Peyer's patch (tissue), 4 donors: ENCODE results near the gene DHX16. TPM values are rescaled to one million over a fixed set of nuclear protein-coding genes. Genes with fewer than 3 reads are reported as not detected.

Source experiments
- DNase-seq, 3 donors: peaks; one replicate each; pipeline ENCODE4 v3.0.0-alpha.2; 2017 to 2019
- H3K27ac ChIP-seq, 4 donors: fragments of 200-600 bp; sonication (generic); one replicate each; pipeline ENCODE4 v1.5.1; 2016 to 2019
- H3K27me3 ChIP-seq, 2 donors: fragments of 200-600 bp; sonication (generic); one replicate each; pipeline ENCODE4 v1.5.1; 2019
- H3K36me3 ChIP-seq, 3 donors: fragments of 200-600 bp; sonication (generic); one replicate each; pipeline ENCODE4 v1.5.1; 2016 to 2019
- H3K4me1 ChIP-seq, 4 donors: fragments of 200-600 bp; sonication (generic); one replicate each; pipeline ENCODE4 v1.5.1; 2016 to 2019
- H3K4me3 ChIP-seq, 4 donors: fragments of 200-600 bp; sonication (generic); 1 replicate in 3 of 4; 2 replicates in 1 of 4; pipeline ENCODE4 v1.5.1; 2016 to 2019; ENCODE audit warnings: mild to moderate bottlenecking in 1 of 4
- H3K9me3 ChIP-seq, 4 donors: fragments of 200-600 bp; sonication (generic); one replicate each; pipeline ENCODE4 v1.5.1; 2016 to 2019; ENCODE audit warnings: mild to moderate bottlenecking in 1 of 4
- POLR2A ChIP-seq, 2 donors: fragments of 450-650 bp; IDR thresholded peaks; one replicate each; pipeline ENCODE4 v1.5.1; 2017; ENCODE audit warnings: antibody characterized with exemption in 2 of 2, mild to moderate bottlenecking in 2 of 2, moderate library complexity in 2 of 2
- total RNA-seq, 4 donors: library from RNA; depleted of rRNA; stranded (reverse); fragments of >200 nt; gene quantifications; one replicate each; pipeline ENCODE4 v1.1.0, GENCODE V29; 2016
- TF ChIP-seq, protein P1 (sequence below), 6 experiments: fragments of 450-650 bp in 4 of 6; fragments of 200-600 bp in 2 of 6; sonication (generic) in 1 of 6; IDR thresholded peaks; one replicate each; pipeline ENCODE4 v1.5.1; 2017 to 2019; ENCODE audit warnings: antibody characterized with exemption in 6 of 6, mild to moderate bottlenecking in 3 of 6, moderate library complexity in 1 of 6

DHX16 gene
- total RNA-seq, 4 donors from 2014 or later: 39.6 to 68.1 (median 58.2) TPM

DNA sequence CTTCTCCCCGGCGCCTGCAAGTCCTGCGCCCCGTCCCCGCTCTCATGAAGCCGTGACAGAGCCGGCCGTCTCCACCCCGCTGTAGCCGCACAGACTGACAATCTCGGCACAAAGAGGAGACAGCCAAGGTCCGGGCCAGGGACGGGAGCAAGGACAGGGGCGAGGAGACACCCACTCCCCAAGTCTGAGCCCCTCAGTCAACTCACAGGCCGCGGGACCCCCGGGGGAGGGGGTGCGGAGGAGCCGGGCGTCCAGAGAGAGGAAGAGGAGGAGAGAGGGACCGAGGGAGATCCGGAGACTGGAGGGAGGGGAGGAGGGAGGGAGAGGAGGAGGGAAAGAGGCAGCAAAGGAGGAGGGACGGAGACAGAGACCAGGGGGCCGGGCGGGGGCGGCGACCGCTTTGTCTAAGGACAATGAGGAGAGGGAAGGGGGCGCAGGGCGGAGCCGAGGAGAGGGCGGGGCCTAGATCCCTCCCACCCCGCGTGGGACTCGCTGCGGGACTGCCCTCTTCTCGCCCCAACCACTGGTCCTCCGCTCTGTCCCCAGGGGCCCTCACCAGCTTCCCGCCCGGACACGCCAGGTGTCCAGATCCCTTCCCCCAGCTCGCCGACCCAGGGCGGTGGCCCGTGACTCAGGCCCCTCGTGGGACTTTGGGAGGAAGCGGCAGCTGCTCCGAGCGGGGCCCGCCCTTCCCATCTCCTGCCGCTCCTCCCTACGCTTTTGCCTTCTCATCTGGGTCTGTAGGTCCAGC lies 14.3 kb upstream of the DHX16 start:
- Histone ChIP-seq H3K4me1 (peaks cover 0 to 55% (median 26%) of the 10 kb centered on the region in 4 donors), H3K36me3 (no peaks in the 10 kb centered on the region), H3K9me3 (no peaks in the 10 kb centered on the region), H3K27ac (peak overlapping the region; percentile 86 to 98 (median 94)), H3K27me3 (no peaks in the 10 kb centered on the region), H3K4me3 (peak overlapping the region; percentile 72 to 78 (median 74))
- peak; percentile 83 to 96 (median 93) for DNase-seq
- TF ChIP-seq POLR2A (IDR thresholded peaks at IDR 0.05): no peak
- TF ChIP-seq, protein P1, sequence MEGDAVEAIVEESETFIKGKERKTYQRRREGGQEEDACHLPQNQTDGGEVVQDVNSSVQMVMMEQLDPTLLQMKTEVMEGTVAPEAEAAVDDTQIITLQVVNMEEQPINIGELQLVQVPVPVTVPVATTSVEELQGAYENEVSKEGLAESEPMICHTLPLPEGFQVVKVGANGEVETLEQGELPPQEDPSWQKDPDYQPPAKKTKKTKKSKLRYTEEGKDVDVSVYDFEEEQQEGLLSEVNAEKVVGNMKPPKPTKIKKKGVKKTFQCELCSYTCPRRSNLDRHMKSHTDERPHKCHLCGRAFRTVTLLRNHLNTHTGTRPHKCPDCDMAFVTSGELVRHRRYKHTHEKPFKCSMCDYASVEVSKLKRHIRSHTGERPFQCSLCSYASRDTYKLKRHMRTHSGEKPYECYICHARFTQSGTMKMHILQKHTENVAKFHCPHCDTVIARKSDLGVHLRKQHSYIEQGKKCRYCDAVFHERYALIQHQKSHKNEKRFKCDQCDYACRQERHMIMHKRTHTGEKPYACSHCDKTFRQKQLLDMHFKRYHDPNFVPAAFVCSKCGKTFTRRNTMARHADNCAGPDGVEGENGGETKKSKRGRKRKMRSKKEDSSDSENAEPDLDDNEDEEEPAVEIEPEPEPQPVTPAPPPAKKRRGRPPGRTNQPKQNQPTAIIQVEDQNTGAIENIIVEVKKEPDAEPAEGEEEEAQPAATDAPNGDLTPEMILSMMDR (IDR thresholded peaks at IDR 0.05): no peak

DNA sequence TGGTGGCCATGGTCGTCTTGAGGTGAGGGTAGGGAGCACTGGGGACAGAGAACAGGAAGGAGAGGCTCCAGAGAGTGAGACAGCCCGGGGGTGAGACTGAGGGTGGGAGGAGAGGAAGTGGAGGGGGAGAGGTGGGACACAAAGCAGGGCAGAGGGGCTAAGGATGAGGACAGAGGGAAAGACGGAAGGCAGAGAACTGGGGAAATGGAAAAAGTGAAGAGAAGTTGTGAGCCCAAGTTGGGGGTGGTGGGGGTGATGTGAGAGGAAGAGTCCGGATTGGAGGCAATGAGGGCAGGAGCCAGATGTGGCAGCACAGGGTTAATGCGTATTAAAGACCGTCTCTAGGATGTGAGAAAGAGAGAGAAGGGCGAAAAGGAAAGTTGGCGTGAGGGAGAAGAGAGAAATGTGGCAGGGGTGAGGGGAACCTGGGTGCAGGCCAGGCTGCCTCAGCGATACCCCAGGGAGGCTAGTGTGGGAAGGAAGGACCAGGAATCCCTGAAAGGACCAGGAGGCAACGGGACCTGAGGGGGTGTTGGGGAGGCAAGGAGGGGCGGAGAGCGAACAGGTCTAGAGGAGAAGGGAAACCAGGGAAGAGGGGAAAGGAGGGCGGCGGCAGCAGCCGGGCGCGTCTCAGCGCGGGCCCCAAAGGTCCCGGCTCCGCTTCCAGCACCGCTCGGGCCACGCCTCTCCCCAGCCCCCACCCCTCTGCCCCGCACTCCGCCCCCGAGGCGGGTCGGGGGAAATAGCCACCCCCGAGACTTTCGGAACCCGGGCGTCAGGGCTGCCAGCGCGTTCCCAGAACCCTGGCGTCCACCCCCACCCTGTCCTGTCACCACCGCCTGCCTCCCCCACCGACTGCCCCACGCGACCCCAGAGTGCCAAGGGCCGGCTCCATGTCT lies 13.5 kb upstream of the DHX16 start, which contains the start of gene PPP1R18:
Gene PPP1R18 (minus strand): TSS at position 637 of the 899 bp plus-strand sequence. CDS start 627 bp downstream, at position 10.
- H3K27ac ChIP-seq: peak within 1 kb of the TSS; percentile 86 to 98 (median 94)
- no peaks in the 10 kb centered on the region for H3K27me3 ChIP-seq
- H3K4me3 ChIP-seq: peak within 1 kb of the TSS; percentile 72 to 78 (median 74)
- no peaks in the 10 kb centered on the region for H3K9me3 ChIP-seq
- no peak for TF ChIP-seq POLR2A (IDR thresholded peaks at IDR 0.05)
- TF ChIP-seq, protein P1 (IDR thresholded peaks at IDR 0.05): no peak
- no peaks in the 10 kb centered on the region for H3K36me3 ChIP-seq
- peak; percentile 79 to 92 (median 87) for DNase-seq
- H3K4me1 ChIP-seq: peaks cover 0 to 53% (median 26%) of the 10 kb centered on the region in 4 donors

DNA sequence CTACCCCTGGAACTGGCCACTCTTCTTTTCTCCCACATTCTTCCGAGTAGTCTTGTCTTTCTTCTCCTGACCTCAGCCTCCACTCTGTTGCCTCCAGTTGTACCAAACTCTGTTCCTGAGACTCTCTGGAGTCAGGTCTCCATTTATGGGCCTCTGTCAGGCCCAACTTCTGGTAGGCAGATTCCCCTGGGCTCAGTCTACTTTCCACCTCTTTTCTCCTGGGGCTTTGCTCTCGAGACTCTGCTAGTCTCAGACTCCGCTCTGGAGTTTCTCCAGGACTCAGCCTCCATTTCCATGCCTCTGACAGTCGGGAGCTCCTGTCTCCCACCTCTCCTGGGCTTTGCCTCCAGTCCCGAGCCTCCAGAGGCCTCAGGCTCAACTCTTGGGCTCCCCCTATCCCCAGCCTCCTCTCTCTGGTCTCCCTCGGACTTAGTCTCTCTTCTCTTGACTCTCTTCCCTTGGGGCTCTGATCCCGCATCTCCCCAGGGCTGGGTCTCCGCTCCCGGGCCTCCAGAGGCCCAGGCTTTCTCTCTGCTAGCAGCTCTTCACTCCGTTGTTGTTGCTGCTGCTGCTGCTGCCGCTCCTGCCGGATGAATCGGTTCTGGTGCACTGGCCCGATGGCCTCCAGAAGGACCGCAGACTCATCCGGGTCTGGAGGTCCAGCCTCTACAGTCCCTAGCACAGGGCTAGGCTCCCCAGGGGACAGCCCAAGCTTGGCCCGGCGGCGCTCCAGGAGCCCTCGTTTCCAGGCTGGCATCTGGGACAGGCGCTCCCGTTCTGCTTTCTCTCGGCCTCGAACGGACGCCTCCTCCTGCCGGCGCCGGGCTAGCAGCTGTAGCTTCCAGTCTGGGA lies 12.6 kb upstream of the DHX16 start:
- Histone ChIP-seq H3K27ac (peak overlapping the region; percentile 86 to 98 (median 94)), H3K36me3 (no peaks in the 10 kb centered on the region), H3K9me3 (no peaks in the 10 kb centered on the region), H3K27me3 (no peaks in the 10 kb centered on the region), H3K4me3 (peak overlapping the region; percentile 72 to 78 (median 74)), H3K4me1 (peaks cover 0 to 52% (median 26%) of the 10 kb centered on the region in 4 donors)
- peak in 1 of 3 donors; percentile 48 for DNase-seq
- TF ChIP-seq, protein P1 (IDR thresholded peaks at IDR 0.05): no peak
- no peak for TF ChIP-seq POLR2A (IDR thresholded peaks at IDR 0.05)

DNA sequence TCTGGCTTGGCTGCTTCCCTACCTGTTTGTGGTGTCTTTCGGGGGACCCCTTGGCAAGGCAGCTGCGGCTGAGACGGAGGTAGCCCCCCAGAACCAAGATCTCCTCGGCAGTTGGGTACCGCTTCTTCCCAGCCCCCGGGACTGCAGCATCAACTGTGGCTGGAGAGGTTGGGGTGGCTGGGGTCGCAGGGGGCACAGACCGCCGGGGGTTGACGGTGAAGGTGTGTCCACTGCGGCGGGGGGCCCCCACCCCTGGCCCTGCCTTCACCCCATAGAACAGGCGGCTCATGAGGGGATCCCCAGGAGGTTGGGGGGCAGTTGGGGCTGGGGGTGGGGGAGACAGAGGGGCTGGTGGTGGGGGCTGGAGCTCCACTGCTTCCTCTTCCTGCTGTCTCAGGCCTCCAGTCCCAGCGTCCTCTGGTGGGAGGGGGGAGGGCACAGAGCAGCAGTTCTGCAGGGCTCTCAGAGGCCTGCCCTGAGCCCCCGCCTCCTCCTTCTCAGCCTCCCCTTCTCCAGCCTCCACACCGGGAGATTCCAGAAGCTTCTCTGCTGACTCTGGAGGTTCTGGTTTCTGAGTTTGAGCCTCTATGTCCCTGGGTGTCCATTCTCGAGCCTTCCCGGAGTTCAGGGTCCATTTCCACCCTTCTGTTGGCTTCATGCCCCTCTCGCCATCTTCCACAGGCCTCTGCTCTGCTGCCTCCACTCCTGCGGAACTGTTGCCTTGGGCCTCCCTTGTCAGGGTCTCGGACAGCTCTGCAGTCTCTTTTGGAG lies 11.8 kb upstream of the DHX16 start:
- peaks cover 0 to 52% (median 22%) of the 10 kb centered on the region in 4 donors for H3K4me1 ChIP-seq
- DNase-seq: peak in 2 of 3 donors; percentile 84 to 86

More for the DNA sequence above, 11.8 kb upstream of the DHX16 start:
- H3K9me3 ChIP-seq: no peaks in the 10 kb centered on the region
- no peaks in the 10 kb centered on the region for H3K27me3 ChIP-seq
- peak overlapping the region; percentile 86 to 98 (median 94) for H3K27ac ChIP-seq
- H3K4me3 ChIP-seq: peak overlapping the region; percentile 72 to 78 (median 74)
- no peaks in the 10 kb centered on the region for H3K36me3 ChIP-seq
- no peak for TF ChIP-seq POLR2A (IDR thresholded peaks at IDR 0.05)
- TF ChIP-seq, protein P1 (IDR thresholded peaks at IDR 0.05): no peak
